DMS79 treated with DMSO at 0.1 percent for 48 hours (cell line): Measurements from ENCODE around the gene MYH8.

ENCODE experiments used
- DNase-seq: peaks from one replicate; lab custom pipeline; 2025; lab: John Stamatoyannopoulos, UW

The MYH8 gene

GRCh38 chr17:10421900-10422542 lies at the start of gene MYH8:
MYH8 (minus strand) TSS chr17:10421950; CDS start chr17:10420227, 1,723 bp downstream.
- no peak for DNase-seq

DNA sequence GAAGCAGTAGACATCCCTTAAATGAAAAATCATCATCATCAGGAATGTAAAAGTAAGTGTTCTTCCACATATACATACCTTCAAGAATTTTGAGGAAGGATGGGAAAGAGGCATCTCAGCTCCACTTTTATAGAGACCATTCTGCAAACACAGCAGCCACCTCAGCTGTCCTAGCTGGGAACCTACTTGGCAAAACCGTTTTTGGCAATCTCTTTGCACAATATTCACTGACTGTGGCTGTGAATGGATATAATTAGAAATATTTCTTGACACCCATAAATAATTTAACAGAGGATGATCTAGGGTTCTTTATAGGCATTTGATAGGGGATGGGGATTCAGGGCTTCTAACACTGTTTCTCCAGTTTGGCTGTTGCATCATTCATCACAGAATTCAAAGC lies 47.7 kb upstream of the MYH8 start, which contains the start of gene MYH4:
MYH4 (minus strand) TSS at position 101 of the 400 bp plus-strand sequence. CDS start 2,814 bp downstream, outside the sequence.
- no peak for DNase-seq

GRCh38 chr17:10463402-10463801 lies 41.7 kb upstream of the MYH8 start:
- DNase-seq, result no peak

DNA sequence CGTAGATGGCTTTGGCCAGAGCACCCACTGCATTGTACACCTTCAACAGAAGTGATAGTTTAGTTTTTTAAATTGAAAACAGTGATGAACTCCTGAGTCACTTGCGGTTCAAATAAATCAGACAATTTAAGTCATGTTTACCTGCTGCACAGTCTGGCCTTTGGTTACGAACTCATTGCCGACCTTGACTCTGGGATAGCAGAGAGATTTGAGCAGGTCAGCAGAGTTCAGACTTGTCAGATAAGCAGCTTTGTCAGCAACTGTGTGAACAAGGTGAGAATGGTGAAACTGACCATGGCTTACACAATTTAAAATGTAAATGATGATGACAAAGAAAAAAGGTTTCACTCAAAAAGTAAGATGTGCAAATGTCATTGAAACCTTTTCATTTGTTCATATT lies 38.3 kb upstream of the MYH8 start:
- no peak for DNase-seq

DNA sequence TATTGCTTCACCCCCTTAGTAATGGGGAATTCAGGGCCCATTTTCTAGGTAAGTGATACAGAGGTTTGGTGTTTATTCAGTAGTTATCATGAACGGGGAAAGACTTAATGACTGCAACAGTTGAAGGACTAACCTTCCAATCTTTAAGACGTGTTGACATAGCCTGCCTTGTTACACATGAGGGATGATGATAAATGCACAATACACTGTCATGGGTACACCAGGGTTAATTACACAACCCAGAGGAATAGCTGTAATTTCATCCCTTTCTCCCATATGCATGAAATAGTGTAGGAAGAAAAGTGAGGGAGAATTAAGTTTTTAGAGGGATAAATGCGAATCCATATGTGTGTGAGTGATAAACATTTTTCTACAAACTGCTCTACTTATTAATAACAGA lies 37.0 kb upstream of the MYH8 start:
- DNase-seq, result no peak

- DNase-seq, result no peak
Measured at GRCh38 chr17:10457952-10458351, 36.2 kb upstream of the MYH8 start.

- DNase-seq, result no peak
Measured at GRCh38 chr17:10447026-10447931, 25.5 kb upstream of the MYH8 start.

- no peak for DNase-seq
Measured at GRCh38 chr17:10439816-10440215, 18.1 kb upstream of the MYH8 start.

DNA sequence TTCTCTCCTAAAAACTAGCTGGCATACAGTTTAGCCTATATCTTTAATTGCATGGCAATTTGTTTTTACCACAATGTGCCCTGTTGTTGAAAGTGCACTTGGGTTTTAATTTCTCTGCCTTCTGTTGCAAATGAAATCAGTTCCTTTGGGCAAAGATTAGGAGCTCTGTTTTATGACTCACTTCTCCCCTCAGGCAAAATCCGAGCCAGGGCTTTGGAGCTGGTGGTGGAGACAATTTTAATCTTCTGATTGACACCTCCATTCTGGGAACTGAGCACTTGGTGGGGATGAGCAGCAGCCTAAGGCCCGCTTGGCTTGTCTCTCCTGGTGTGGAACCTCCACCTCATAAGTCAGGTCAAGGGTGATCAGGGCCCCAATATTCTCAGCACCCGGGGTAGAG lies 13.3 kb upstream of the MYH8 start:
- DNase-seq, result no peak

- DNase-seq, result no peak
Measured at GRCh38 chr17:10429421-10430045, 7.8 kb upstream of the MYH8 start.

DNA sequence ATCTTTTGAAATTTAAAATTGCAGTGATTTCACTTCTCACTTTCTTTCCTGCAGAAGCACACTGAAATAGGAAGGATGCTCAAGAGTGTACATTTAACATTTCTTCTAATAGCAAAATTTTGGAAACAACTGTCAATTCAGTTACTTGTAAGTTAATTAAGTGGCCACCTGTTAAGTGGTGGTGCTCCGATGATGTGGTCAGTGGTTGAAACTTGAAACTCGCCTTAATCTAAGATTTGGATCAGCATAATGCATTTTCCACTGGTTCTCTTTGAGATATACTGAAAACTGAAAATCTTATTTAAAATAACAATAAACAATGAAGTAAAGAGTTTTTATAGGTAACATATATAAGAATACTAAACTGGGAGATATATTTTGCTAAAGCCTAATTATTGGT lies 7.0 kb upstream of the MYH8 start:
- DNase-seq, result no peak

GRCh38 chr17:10421211-10421610 lies 539 bp downstream of the MYH8 start:
- DNase-seq, result no peak

- no peak for DNase-seq
Measured at GRCh38 chr17:10420811-10421210, 939 bp downstream of the MYH8 start.

DNA sequence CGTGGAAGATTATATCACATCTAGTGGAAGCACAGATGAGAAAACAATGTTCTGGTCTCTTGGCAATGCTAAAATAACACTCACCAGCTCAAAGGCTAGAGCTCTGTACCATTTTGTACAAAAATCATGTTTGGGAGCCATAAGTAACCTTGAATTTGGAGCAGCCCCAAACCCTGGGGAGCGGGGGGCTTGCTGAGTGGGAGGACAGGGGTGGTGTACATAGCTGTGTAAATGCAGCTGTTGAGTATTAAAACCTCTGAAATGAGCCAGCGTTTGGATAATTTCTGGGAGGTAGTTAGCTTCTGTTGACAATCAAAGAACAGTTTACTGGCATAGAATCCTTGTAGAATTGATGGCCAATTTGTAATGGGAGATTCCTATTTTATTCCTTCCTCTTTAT lies 4.3 kb downstream of the MYH8 start:
- DNase-seq, result no peak

DNA sequence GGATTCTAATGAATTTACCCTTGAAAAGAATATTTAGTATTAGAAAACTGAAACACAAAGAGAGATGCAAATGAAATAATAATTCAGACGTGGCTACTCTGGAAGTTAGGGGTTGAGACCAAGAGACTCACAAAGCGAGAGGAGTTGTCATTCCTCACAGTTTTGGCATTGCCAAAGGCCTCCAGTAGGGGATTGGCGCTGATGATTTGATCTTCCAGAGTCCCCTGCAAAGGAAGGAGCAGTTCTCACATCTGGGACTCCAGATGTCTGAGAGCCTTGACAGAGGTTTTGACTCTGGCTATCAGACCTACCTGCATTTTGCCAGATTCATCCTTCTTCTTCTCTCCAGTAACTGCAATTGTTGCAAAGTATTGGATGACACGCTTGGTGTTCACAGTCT lies 6.6 kb downstream of the MYH8 start:
- DNase-seq, result no peak

DNA sequence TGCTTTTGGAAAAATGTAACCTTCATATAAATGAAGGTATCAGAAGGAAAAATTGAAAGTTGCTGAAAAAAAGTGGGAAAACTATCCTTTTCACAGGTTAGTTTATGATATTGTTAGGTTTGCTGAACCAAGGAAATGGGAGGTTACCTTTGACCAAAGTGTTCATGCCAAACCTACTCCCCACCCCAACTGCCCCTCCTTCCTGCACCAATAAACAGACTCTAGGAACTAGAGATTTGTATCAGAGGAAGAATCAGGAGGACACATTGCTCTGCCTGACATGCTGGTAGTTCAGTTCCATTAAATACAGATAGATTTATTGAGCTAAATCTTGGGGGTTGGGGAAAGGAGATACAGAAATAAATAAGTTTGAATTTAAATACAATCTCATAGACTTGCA lies 18.2 kb downstream of the MYH8 start:
- DNase-seq, result no peak

- DNase-seq, result no peak
Measured at GRCh38 chr17:10398352-10398751, 23.4 kb downstream of the MYH8 start.

GRCh38 chr17:10396524-10397163 lies 25.1 kb downstream of the MYH8 start:
- DNase-seq, result no peak

DNA sequence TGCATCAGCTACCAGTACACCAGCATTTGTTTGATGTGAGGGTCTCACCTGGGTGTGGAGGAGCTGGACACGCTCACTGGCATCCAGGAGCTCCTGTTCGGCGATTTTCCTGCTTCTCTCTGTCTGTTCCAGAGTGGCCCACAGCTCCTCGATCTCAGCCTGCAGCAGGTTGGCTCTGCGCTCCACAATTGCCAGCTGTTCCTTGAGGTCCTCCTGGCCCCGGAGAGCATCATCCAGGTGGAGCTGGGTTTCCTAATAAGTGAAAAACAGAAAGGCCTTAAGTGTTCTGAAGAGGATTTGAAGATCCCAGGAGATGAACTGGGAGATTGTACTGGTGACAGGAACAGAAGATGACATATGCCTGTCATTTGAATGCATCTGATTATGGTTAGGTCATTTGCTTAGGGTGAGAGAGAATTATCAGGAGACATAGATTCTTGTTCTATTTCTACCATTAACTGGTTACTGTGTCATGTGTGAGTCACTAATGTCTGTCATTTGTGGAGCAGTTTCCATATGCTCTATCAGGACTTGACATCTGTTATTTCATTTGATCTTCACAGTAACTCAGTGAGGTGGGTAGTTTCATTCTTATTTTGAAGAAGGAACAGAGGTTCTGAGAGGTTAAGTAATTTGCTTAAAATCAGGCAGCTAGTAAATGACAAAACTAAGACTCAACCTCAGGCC lies 27.4 kb downstream of the MYH8 start:
- DNase-seq, result no peak

DNA sequence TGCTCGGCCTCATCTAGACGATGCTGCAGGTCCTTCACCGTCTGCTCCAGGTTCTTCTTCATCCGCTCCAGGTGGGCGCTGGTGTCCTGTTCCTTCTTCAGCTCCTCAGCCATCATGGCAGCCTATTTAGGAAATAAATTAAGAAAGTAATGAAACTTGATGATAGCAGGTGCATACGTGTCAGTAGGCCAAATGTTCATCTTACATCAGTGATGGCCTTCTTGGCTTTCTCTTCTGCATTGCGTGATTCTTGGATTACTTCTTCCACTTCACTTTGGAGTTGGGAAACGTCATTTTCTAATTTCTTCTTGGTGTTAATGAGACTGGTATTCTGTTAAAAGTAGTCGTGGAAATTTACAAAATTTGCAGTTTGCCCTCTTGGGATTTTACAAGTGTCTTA lies 28.9 kb downstream of the MYH8 start:
- no peak for DNase-seq

DNA sequence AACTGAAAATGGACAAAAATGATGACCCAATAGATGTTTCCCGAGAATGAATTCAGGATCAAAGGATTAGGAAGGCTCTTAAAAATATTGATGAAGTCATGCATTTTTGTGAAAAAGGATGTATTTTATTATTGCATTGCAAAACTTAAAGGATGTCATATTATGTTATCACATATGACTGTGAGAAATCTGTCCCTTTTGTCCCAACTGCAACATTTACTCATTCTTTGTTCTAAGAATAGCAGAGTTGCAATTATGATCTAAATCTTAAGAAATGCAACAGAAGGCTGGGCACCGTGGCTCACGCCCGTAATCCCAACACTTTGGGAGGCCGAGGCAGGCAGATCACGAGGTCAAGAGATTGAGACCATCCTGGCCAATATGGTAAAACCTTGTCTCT lies 35.9 kb downstream of the MYH8 start:
- DNase-seq, result no peak

DNA sequence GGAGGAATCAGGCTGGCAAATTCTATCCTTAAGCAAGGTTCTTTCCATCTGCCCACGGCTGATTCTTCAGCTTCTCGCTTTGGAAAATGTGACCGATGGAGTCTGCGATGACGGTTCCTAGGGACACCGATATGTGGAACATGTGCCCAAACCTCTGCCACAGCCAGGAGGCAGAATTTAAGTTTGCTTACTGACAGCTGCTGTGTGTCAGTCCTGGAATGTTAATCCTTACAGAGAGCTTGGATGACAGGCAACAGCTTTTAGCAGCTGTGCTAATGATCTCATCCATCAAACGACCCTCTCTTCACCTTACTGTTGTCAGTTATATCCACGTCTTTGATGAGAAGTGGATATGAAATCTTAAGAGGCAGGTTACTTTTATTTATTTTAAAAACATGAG lies 37.6 kb downstream of the MYH8 start:
- DNase-seq, result no peak
